Dermis microvascular lymphatic vessel endothelial cell (primary cell): ENCODE results near the gene FRYL. TPM values are rescaled to one million over a fixed set of nuclear protein-coding genes. Genes with fewer than 3 reads are reported as not detected.
"Not testable (repeated sequence)": the region's sequence is repeated elsewhere in the genome, so short reads cannot be mapped to it uniquely, and the experiment has no call there.

ENCODE experiments used
- DNase-seq, 2 donors: peaks; one replicate each; pipeline versions ENCODE4 v3.0.0 to v3.0.0-alpha.2; 2010; ENCODE audit warnings: low read depth in 2 of 2
- total RNA-seq: library from RNA; depleted of rRNA; stranded (reverse); fragments of >200 nt; gene quantifications from 2 replicates; pipeline ENCODE4 v1.2.1, GENCODE V29; 2014

FRYL gene
- total RNA-seq, 1 donor from 2014 or later = 57.4 TPM

DNA sequence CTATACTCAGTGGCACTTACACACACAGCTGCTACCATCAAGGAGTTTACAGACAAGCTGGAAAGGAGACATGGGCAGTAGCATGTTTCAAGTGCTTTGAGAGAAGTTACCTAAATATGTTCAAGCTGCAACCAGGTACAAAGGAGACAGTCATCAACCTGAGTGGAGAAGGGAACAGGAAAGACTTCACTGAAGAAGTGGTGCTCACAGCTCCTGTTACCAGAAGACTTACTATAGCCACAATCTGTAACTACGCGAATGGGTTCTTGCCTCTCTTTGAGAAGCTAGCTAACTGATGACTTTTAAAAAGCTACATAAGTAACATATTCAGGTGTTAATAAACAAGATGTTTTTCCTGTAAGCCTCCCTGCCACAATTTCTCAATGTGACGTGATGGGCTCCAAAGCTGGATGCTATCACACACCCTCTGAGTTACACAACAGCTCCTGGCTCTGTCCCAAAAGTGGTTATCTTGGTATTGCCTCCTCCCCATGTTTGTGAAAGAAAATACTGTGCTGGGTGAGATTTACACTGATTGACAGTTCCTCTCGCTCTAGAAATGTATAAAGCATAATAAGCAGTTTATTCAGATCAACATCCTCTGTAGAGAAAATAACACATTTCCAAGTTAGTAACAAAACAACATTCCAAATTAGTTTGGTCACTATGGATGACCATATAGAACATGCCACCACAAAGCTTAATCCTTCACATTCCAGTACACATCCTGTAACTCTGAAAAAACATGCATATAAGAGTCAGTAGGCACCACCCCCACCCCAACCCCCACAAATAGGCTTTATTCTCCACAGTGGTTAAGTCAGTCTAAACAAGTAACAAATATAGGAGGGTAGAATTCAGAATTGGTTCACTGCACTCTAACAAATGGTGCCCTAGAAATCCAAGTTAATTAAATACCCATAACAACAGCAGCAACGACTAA is 81.8 kb downstream of the FRYL start:
- DNase-seq = peak; percentile 23 to 79

DNA sequence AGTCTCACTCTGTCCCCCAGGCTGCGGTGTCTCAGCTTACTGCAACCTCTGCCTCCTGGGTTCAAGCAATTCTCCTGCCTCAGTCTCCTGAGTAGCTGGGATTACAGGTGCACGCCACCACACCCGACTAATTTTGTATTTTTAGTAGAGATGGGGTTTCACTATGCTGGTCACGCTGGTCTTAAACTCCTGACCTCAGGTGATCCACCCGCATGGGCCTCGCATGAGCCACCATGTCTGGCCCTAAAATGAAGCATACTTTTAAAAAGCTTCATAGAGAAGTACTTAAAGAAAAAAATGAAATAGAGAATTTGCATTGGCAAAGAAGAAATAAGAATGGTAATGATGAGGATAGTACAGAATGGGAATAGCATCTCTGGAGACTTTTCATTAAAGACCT is 82.6 kb downstream of the FRYL start:
- DNase-seq = not testable (repeated sequence)

DNA sequence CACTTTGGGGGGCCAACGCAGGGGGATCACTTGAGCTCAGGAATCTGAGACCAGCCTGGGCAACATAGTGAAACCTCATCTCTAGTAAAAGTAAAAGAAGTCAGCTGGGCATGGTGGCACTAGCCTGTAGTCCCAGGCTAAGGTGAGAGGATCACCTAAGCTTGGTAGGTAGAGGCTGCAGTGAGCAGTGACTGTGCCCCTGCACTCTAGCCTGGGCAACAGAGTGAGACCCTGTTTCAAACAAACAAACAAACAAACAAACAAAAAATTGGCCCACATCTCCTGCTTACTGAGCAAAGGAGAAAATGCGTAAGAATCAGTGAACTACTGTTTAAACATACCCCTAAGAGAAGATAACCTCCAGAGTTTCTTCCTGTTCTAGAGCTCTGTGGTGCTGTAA is 85.3 kb downstream of the FRYL start:
- DNase-seq = no peak

DNA sequence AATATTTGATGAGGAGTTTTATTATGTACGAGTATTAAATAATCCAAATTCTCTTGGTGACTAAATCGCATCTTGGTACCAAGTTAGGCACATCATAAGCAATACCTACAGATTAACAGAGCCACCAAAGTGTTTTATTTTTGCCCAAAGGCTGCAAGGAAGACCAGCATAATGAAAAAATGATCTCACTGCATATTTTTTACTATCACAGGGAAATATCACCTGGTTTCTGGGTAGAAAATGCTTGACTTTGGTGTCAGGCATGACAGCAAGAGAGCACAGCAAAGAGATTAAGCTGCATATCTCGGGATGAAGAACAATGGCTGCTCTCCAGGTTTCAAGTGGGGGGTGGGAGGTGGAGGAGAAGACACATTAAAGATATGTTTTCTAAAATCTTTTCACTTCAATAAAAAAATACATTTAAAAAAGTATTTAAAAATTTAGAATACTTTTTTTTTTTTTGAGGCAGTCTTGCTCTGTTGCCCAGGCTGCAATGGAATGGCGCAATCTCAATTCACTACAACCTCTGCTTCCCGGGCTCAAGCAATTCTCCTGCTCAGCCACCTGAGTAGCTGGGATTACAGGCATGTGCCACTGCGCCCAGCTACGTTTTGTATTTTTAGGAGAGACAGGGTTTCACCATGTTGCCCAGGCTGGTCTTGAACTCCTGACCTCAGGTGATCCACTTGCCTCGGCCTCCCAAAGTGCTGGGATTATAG is 86.1 kb downstream of the FRYL start:
- no peak for DNase-seq

DNA sequence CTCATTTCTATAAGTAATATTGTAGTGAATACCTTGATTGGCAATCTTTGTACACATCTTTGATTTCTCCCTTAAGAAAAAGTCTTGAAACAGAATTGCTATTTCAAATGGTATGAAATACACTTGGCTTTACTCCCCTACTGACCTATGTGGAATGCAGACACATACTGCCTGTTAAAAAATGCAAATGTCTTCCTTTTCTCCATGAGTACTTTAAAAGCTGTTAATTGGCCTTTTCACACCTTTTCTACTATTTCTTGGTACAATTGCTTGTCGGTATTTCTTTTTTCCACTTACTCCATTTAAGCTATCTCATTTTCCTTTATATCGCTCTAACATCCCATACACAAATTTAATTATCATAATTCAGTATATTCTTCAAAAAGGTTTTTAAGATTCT is 87.2 kb downstream of the FRYL start:
- no peak for DNase-seq

DNA sequence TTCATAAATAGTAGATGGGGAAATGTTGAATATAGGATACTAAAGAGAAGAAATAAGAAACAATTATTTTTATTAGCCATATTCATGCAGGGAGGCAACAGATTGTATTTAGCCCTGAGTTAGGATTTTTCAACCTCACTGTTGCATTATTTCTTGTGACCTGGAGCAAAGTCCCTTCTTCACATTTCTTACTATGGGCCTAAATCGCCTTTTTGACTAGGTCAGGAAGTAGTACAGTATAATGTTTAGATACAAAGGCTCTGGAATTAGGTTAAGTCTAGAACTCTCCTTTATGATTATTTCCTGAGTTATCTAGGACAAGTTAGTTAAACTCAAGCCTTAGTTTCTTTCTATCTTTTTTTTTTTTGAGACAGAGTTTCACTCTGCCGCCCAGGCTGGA is 88.0 kb downstream of the FRYL start:
- DNase-seq = no peak

DNA sequence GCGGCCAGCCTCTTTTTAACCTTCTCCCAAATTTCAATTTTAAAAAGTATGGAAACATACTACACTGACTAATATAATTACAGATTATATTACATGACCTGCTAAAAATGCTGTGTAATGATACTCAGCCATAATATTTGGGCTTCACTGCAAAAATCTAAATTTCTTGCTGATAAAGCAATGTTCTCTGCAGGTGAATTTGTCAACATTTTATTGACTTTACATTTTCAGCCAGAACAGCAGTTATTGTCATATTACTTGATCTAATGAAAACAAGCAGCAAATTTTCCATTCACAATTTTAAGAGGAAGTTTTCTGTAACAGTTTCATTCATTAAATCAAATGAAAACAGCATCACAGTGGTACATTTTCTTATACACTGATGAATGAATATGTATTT is 91.1 kb downstream of the FRYL start:
- no peak for DNase-seq

DNA sequence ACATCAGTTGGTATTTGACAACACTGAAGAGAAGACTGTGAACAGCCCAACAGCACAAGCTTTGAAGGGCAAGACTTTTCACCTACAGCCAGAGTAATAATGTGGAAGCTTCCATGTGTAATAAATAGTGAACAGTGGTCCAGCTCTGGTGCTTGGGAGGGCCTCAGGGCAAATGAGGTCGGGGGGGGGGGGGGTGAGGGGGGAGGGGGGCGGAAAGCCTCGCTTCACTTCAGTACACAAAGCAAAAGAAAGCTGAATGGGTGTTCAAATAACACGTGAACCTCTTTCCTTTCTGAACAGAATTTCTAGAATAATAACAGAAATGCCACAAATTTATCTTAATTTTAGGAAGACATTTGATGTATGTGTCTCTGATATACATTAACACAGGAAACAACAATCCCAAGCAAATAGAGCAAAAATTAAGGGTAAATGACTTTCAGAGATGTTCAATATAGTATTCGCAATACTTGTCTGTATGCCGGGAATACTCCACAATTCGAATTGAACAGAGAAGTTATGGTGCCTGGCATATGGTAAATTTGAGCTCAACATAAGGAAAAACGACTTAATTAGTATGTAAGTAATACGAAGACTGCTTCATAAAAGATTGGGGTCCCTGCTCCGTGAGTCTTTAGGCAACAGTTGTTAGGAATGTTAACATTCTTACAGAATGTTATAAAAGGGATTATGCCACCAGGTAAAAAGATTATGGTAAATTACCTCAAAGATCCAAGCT is 92.6 kb downstream of the FRYL start:
- no peak for DNase-seq

DNA sequence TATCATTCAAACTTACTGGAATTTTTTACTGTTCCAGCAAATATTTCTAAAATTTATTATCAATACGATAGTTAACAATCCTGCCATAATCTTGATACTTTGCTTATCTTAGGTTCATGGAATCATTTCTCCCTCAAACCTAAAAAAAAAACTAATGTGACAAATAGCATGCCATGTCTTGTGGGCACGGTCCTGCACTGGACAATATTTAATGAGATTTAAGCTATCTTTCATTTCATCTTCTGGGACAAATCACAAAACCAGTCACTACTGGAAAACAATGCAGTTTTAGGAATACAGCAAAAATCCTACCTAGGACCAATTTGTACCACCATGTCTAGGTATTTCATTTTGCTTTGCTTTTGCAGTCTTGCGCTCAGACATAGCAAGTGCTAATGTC is 93.7 kb downstream of the FRYL start:
- no peak for DNase-seq

DNA sequence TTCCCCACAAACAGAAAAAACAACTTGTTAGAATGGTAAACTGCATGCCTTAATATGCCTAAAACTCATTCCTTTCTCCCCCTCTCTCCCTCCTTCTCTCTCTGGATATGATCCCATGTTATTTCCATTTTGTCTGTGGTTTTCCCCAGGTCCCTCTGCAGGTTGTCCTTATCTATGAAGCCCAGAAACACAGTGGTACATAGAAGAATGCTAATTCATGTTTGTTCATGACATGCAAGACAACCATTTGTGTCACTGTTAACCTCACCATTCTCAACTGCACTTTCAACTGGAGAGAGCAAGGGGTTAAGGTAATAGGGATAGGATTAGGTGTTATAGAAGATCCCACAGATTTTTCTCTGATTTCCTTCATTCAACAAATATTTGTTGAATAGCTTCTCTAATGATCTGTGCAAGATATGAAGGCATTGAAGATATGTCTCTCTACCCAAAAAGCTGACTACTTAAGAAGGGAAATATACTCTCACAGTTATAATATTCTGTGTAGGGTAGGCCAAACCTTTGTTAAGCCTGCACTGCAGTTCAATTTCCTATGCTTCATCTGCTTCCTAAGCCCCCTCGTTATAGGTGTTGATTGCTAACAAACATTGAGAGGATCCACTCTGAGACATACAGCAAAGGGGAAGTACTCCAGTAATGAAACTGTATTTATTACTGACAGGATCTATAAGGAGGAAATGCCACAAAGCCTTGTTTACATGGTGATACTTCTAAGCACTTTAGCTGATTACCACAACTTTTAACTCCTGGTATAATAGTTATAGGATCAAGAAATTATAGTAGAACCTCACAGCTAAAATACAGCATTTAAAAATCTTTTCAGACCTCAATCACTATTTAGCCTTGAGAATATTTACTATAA is 96.1 kb downstream of the FRYL start:
- peak in 1 of 2 donors; percentile 11 for DNase-seq

DNA sequence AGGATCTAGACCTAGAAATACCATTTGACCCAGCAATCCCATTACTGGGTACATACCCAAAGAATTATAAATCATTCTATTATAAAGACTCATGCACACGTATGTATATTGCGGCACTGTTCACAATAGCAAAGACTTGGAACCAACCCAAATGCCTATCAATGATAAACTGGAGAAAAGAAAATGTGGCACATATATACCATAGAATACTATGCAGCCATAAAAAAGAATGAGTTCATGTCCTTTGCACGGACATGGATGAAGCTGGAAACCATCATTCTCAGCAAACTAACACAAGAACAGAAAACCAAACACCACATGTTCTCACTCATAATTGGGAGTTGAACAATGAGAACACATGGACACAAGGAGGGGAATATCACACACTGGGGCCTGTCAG is 97.2 kb downstream of the FRYL start:
- DNase-seq = not testable (repeated sequence)

DNA sequence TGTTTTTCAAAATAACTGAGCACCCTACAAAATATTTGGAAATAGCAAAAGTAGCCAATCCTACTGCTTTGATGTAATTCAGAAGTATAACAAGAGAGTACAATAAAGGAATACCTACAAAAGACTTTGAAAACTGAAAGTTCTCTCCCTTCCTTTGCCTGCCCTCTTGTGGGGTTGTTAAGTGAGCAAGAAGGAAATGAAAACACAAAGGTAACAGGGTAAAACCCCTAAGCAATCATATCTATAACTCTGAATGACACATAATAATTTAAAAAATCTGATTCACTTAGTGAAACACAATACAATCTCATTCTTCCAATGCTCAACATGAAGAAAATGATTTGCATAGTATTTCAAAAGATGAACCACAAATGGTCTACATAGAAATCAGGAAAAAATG is 98.2 kb downstream of the FRYL start:
- peak; percentile 28 to 67 for DNase-seq

DNA sequence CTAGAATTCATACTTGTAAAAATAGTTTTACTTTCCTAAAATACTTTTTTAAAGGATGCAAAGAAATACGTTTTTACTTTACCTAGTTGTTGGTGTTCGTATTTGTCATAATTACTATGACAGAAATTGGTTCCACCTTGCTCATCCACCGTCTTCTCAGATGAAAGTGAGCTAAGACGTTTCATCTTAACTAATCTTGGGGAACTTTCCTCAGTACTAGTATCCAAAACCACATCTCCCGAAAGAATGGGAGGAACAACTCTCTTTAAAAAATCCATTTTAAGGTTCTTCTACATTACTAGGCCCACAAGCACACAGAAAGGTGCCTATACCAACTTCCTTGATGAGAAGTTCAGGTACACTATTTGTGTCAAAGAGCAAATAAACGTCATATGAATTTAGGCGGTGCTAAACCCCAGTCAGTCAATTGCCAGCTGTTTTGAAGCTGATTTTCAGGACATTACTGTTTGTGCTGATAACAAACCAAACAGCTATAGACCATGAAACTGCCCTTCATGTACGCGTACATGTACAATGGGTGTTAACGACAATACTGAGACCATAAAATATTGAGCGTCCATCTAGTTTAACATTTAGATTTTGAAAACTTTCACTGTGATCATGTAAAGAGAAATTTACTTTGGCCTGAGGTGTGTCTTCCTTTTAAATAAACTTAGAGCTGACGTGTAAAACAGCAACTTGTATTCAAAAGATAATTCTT is 99.1 kb downstream of the FRYL start:
- no peak for DNase-seq

DNA sequence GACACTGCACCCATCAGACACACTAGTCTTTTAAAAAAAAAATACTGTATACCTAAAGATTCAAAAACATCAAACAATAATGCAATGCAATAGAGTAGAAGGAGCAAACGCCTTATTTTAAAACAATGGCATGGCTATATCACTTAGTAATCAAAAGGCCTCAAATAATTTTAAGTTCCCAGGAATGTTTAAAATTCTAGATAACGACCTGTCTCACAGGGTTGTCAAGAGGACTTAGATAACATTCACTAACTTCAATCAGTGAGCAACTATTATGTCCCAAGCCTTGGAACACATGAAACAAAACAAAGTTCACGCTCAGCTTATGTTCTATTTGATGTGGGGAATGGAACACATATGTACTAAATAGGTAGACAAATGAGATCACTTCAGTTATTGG is 106.5 kb downstream of the FRYL start:
- no peak for DNase-seq

DNA sequence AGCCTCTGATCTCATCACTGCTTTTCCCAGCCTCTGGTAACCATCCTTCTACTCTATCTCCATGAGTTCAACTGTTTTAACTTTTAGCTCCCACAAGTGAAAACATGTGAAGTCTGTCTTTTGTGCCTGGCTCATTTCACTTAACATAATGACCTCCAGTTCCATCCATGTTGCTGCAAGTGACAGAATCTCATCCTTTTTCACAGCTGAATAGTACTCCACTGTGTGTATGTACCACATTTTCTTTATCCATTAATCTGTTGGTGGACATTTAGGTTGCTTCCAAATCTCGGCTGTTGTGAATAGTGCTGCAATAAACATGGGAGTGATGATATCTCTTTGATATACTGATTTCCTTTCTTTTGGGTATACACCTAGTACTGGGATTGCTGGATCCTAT is 109.5 kb downstream of the FRYL start:
- DNase-seq = no peak

DNA sequence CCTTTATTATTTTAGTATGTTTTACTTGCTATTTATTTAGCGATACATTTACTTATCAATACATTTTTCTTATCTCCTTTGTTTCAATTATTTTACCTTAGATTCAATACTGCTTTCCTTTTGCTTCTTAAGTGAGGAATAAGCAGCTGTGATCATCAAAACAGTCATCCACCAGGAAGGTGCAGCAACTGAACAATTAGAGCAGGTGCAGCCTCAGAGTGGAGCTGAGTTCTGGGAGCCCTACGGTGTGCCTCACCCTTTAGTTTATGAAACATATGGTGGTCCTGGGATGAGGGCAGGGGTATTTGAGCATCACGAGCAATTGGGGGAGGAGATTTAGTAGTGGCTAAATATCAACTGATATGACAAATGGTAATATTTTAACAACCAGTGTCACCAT is 111.0 kb downstream of the FRYL start:
- no peak for DNase-seq

DNA sequence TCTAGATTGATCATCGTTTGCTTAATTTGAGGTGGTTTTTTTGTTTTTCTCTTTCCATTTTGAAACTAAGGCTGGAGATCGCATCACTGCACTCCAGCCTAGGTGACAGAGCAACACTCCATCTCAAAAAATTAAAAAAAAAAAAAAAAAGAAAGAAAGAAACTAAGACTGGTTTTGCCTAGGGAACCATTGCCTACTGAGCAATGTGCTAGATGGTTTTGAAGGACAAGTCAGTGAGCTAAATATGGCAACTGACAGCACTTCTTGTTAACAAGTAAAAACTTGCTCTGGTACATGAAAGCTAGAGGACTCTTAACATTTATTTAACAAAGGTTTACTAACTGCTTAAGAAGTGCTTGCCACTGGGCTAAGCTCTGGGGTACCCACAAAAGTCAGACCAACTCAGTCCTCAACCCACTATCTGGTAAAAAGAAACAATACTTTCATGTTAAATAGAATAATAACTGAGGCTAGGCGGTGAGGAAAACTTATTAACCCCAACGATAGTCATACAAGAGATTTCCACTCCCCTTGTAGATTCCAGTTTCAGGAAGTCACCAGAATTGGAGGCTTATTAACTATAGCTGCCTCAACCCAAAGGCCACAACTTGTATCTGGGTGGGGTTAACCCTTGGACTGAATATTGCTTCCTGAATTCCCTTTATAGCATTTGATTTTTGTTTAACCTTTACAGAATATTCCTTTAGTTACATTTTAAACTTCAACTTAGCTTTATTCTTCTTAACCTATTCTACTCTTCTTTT is 111.6 kb downstream of the FRYL start:
- no peak for DNase-seq

DNA sequence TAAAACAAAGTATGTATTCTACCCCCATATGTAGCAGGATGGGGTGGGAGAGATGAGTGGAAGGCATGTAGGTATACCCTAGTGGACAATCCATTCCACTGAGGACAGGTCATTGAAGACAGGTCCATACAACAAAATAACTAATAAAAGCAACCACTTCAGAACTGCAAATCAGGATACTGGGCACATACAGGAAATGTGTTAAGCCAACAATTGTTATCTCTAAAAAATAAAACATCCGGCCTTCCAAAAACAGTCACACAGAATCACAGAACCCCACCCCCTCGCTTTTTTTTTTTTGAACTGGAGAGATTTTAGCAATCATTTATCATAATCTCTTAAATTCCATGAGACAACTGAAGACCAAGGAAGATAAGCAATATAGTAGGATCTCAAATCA is 112.9 kb downstream of the FRYL start:
- DNase-seq = peak; percentile 63 to 79

DNA sequence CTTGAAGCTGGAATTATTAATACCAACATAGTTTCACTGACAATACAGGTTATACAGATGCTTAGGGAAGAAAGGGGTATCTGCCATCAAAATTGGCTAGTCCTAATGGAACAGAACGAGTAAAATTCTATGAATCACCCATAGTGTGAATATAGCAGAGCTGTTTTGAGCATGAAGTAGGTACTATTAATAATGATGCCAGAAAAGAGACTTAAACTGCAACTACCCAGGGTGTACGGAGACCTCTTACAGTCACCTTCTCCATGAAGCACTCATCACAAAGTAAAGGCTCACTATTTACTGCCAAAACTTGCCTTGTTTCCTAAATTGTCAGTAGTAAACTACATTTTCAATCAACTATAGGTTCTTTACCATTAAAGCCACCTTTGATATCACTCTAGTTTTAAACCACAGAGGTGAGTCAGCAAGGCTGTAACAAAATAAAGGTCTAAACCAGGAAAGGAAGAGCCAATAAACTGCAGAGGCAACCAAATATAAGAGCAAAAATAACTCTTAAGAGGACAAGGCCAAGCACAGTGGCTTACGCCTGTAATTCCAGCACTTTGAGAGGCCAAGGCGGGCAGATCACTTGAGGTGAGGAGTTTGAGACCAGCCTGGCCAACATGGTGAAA is 114.4 kb downstream of the FRYL start:
- no peak for DNase-seq
